IMR-90 (cell line): Measurements from ENCODE around the gene RUNX3. TPM values are rescaled to one million over a fixed set of nuclear protein-coding genes. Genes with fewer than 3 reads are reported as not detected.

Experiments used
- ATAC-seq: fragments of 200-7000 bp; cut with Tn5 transposase; 2 replicates; pipeline ENCODE4 v1.9.1; 2020; ENCODE audit warnings: low read depth, mild to moderate bottlenecking, moderate library complexity
- BruUV-seq: library from RNA; stranded (reverse); fragments of 400-500 nt; replicated peaks from 2 replicates; lab custom pipeline; 2021; lab: Mats Ljungman, UMichigan
- CTCF ChIA-PET: fragments of 300-600 bp; formaldehyde crosslinking; extraction: SDS; loops from one replicate; lab custom pipeline; 2021; ENCODE audit warnings: antibody characterized with exemption; lab: Yijun Ruan, JAX
- POLR2A ChIA-PET: fragments of 300-600 bp; sonication (Branson Sonifier 250); formaldehyde crosslinking; loops from one replicate; lab custom pipeline; 2022; ENCODE audit warnings: antibody characterized with exemption; ENCODE audit not compliant: unreplicated experiment; lab: Charles Lee
- DNase-seq: peaks from one replicate; pipeline ENCODE4 v3.0.0; 2013
- H2AFZ ChIP-seq: replicated peaks from 2 replicates; pipeline ENCODE3; 2013; ENCODE audit warnings: low read length, mild to moderate bottlenecking; ENCODE audit not compliant: poor library complexity
- H2AK5ac ChIP-seq: 2 replicates; pipeline ENCODE4 v1.6.1; 2013; ENCODE audit warnings: low read depth, low read length, inconsistent platforms
- H2AK9ac ChIP-seq: replicated peaks from 2 replicates; pipeline ENCODE3; 2013; ENCODE audit warnings: mild to moderate bottlenecking, low read depth, low read length, moderate library complexity; ENCODE audit not compliant: poor library complexity
- H2BK120ac ChIP-seq: 2 replicates; pipeline ENCODE4 v1.6.1; 2013; ENCODE audit warnings: low read depth, low read length, inconsistent platforms
- H2BK15ac ChIP-seq: 3 replicates; pipeline ENCODE4 v1.6.1; 2013; ENCODE audit warnings: low read depth, low read length, inconsistent platforms
- H2BK20ac ChIP-seq: 2 replicates; pipeline ENCODE4 v1.6.1; 2013; ENCODE audit warnings: low read depth, mild to moderate bottlenecking, inconsistent platforms, low read length, moderate library complexity
- H2BK5ac ChIP-seq: 2 replicates; pipeline ENCODE4 v1.6.1; 2013; ENCODE audit warnings: mild to moderate bottlenecking, low read depth, low read length, inconsistent platforms; ENCODE audit not compliant: poor library complexity, severe bottlenecking
- H3K14ac ChIP-seq: replicated peaks from 2 replicates; pipeline ENCODE4 v1.6.1; 2013; ENCODE audit warnings: low read depth, low read length, inconsistent platforms
- H3K18ac ChIP-seq: 2 replicates; pipeline ENCODE4 v1.6.1; 2013; ENCODE audit warnings: low read depth, low read length, control low read depth
- H3K23ac ChIP-seq: 2 replicates; pipeline ENCODE4 v1.6.1; 2013; ENCODE audit warnings: low read depth, low read length, inconsistent platforms
- H3K27ac ChIP-seq: 2 replicates; pipeline ENCODE4 v1.5.1; 2013; ENCODE audit warnings: mild to moderate bottlenecking, control low read depth, low read length; ENCODE audit not compliant: insufficient read depth
- H3K27me3 ChIP-seq: 2 replicates; pipeline ENCODE4 v1.6.1; 2013; ENCODE audit warnings: low read length; ENCODE audit not compliant: control insufficient read depth, insufficient read depth
- H3K36me3 ChIP-seq: 2 replicates; pipeline ENCODE4 v1.6.1; 2013; ENCODE audit warnings: low read length, mixed read lengths; ENCODE audit not compliant: control insufficient read depth, insufficient read depth
- H3K4ac ChIP-seq: 2 replicates; pipeline ENCODE4 v1.6.1; 2013; ENCODE audit warnings: low read depth, low read length, inconsistent platforms
- H3K4me1 ChIP-seq: 2 replicates; pipeline ENCODE4 v1.6.1; 2013; ENCODE audit warnings: low read length, mixed read lengths; ENCODE audit not compliant: control insufficient read depth, insufficient read depth
- H3K4me2 ChIP-seq: 2 replicates; pipeline ENCODE4 v1.6.1; 2013; ENCODE audit warnings: low read depth, mild to moderate bottlenecking, control low read depth, low read length, moderate library complexity
- H3K4me3 ChIP-seq: 2 replicates; pipeline ENCODE4 v1.5.1; 2013; ENCODE audit warnings: low read depth, mild to moderate bottlenecking, control low read depth, low read length, moderate library complexity; ENCODE audit not compliant: insufficient read depth
- H3K56ac ChIP-seq: 2 replicates; pipeline ENCODE4 v1.6.1; 2013; ENCODE audit warnings: low read length, inconsistent platforms; ENCODE audit not compliant: insufficient read depth; ENCODE audit errors: extremely low read depth
- H3K79me1 ChIP-seq, 2 experiments: 2 replicates each; pipeline ENCODE4 v1.6.1; 2013; ENCODE audit warnings: low read length in 2 of 2, inconsistent platforms in 1 of 2, low read depth in 1 of 2
- H3K9ac ChIP-seq: 2 replicates; pipeline ENCODE4 v1.6.1; 2013; ENCODE audit warnings: low read depth, low read length, control low read depth
- H3K9me1 ChIP-seq: 2 replicates; pipeline ENCODE4 v1.6.1; 2013; ENCODE audit warnings: low read length, inconsistent platforms; ENCODE audit not compliant: insufficient read depth
- H3K9me3 ChIP-seq: 2 replicates; pipeline ENCODE4 v1.6.1; 2013; ENCODE audit warnings: low read length; ENCODE audit not compliant: control insufficient read depth, insufficient read depth
- H4K20me1 ChIP-seq: 2 replicates; pipeline ENCODE4 v1.6.1; 2013; ENCODE audit warnings: low read length, inconsistent platforms; ENCODE audit not compliant: insufficient read depth
- H4K5ac ChIP-seq: 2 replicates; pipeline ENCODE4 v1.6.1; 2013; ENCODE audit warnings: mild to moderate bottlenecking, low read depth, low read length, control low read depth
- H4K8ac ChIP-seq, 2 experiments: 2 replicates each; pipeline ENCODE4 v1.6.1; 2013; ENCODE audit warnings: low read depth in 2 of 2, low read length in 2 of 2, control low read depth in 1 of 2, inconsistent platforms in 1 of 2
- H4K91ac ChIP-seq: 2 replicates; pipeline ENCODE4 v1.6.1; 2013; ENCODE audit warnings: low read depth, low read length, inconsistent platforms; ENCODE audit not compliant: insufficient read depth
- BHLHE40 ChIP-seq: fragments of 150-350 bp; IDR thresholded peaks from 2 replicates; pipeline ENCODE4 v1.6.1; 2016; ENCODE audit warnings: mild to moderate bottlenecking, low read depth, low read length
- CEBPB ChIP-seq: IDR thresholded peaks from 2 replicates; pipeline ENCODE4 v1.6.1; 2012; ENCODE audit warnings: low read depth, low read length, improper control_type of control experiment
- CHD1 ChIP-seq: IDR thresholded peaks from 2 replicates; pipeline ENCODE4 v1.6.1; 2012; ENCODE audit warnings: low read depth, low read length, improper control_type of control experiment
- MAFK ChIP-seq: IDR thresholded peaks from 2 replicates; pipeline ENCODE4 v1.6.1; 2012; ENCODE audit warnings: low read depth, low read length, improper control_type of control experiment
- MAZ ChIP-seq: IDR thresholded peaks from 2 replicates; pipeline ENCODE4 v1.6.1; 2012; ENCODE audit warnings: low read depth, mild to moderate bottlenecking, low read length, improper control_type of control experiment, moderate library complexity, borderline replicate concordance
- MXI1 ChIP-seq: IDR thresholded peaks from 2 replicates; pipeline ENCODE4 v1.6.1; 2012; ENCODE audit warnings: low read depth, mild to moderate bottlenecking, low read length, moderate library complexity, borderline replicate concordance
- NFE2L2 ChIP-seq: fragments of 150-350 bp; IDR thresholded peaks from 2 replicates; pipeline ENCODE4 v1.6.1; 2016; ENCODE audit warnings: low read depth, mild to moderate bottlenecking, low read length
- POLR2A ChIP-seq: IDR thresholded peaks from 2 replicates; pipeline ENCODE4 v1.6.1; 2012; ENCODE audit warnings: mild to moderate bottlenecking, low read depth, low read length
- RAD21 ChIP-seq: IDR thresholded peaks from 2 replicates; pipeline ENCODE4 v1.6.1; 2012; ENCODE audit warnings: low read length, improper control_type of control experiment
- SMC3 ChIP-seq: fragments of 150-350 bp; IDR thresholded peaks from 2 replicates; pipeline ENCODE4 v1.6.1; 2016; ENCODE audit warnings: low read depth, mild to moderate bottlenecking, antibody characterized with exemption, low read length, moderate library complexity
- WGBS, 2 experiments: methylation state at CpG; one replicate each; pipeline versions ENCODE4 v1.1.5 to v1.1.7; 2013; ENCODE audit warnings: missing lambda C conversion rate in 2 of 2; ENCODE audit not compliant: insufficient read length in 1 of 2; ENCODE audit errors: extremely low coverage in 2 of 2; 5-methylcytosine and 5-hydroxymethylcytosine counted together
- dilution Hi-C: fragments of 300-500 bp; cut with HindIII; formaldehyde crosslinking; loops from one replicate; pipeline ENCODE4 v1.14.3; 2018; ENCODE audit warnings: low sequenced_read_pairs; ENCODE audit not compliant: unreplicated experiment
- in situ Hi-C: fragments of 300-500 bp; cut with MboI; formaldehyde crosslinking; loops from 3 replicates; pipeline ENCODE4 v1.14.3; 2019; ENCODE audit warnings: low sequenced_read_pairs, inconsistent platforms, mixed read lengths
- intact Hi-C: fragments of 100-400 bp; cut with micrococcal nuclease; formaldehyde crosslinking; loops from 2 replicates; pipeline ENCODE4 v1.10.0; 2022
- polyA plus RNA-seq, 3 experiments: library from polyadenylated mRNA; depleted of rRNA; stranded (reverse); fragments of >200 nt; gene quantifications; 2 replicates each; pipeline ENCODE4 v1.2.3, GENCODE V29; 2012; ENCODE audit warnings: low replicate concordance in 1 of 3
- total RNA-seq: library from RNA; depleted of rRNA; stranded (reverse); fragments of >200 nt; gene quantifications from 2 replicates; pipeline ENCODE4 v1.2.3, GENCODE V29; 2012
- TF ChIP-seq, protein P1 (sequence below): fragments of 150-350 bp; IDR thresholded peaks from 2 replicates; pipeline ENCODE4 v1.6.1; 2016; ENCODE audit warnings: low read depth, mild to moderate bottlenecking, low read length, moderate library complexity, borderline replicate concordance
- TF ChIP-seq, protein P2 (sequence below): conservative IDR thresholded peaks from 2 replicates; pipeline ENCODE4 v1.5.1; 2012; ENCODE audit warnings: mild to moderate bottlenecking, low read depth, low read length, improper control_type of control experiment
- TF ChIP-seq, protein P3 (sequence below): fragments of 150-350 bp; IDR thresholded peaks from 2 replicates; pipeline ENCODE4 v1.6.1; 2017; ENCODE audit warnings: mild to moderate bottlenecking, antibody characterized with exemption, low read length, low read depth

The RUNX3 gene
- total and polyA plus RNA-seq, 2 of the 4 experiments (the other 2 are of a cell fraction) = 0.07 TPM; not detected in 1

DNA sequence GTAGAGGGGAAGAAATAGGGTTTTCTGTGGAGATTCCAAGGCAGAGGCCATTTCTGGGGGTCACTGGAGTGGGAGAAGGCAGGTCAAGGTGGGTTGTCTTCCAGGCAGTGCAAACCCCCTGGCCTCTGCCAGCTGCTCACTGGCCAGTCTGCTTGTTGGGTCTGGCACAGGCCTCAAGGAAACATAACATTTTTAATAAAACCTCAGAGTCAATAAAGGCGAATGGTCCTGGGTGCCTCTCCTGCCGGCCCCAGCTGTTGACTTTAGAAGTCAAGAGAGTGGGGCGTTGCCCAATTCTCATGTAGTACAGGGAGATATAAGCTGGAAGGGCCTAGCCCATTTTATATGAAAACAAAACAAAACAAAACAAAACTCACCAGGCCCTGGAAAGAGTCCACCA lies 36.6 kb downstream of the RUNX3 start:
- peaks cover 10% of the 10 kb centered on the region; the same call in 1 of the 2 replicates for H3K9me3 ChIP-seq
- H2BK15ac ChIP-seq = no peak overlapping the region
- H3K4me2 ChIP-seq = no peak overlapping the region
- H3K36me3 ChIP-seq = no peaks in the 10 kb centered on the region
- dilution Hi-C loops (no loop called here), intact Hi-C loops (no loop called here), in situ Hi-C loops (no loop called here)
- no peak overlapping the region for H2AFZ ChIP-seq
- ChIA-PET CTCF (no interaction called here), POLR2A (no interaction called here)
- H3K4ac ChIP-seq = no peak overlapping the region
- no peak overlapping the region for H3K27ac ChIP-seq
- no peak overlapping the region for H3K23ac ChIP-seq
- H4K8ac ChIP-seq = no peak overlapping the region
- DNase-seq (no peak), ATAC-seq (no peak)
- H3K4me3 ChIP-seq = no peak overlapping the region
- H3K4me1 ChIP-seq = no peaks in the 10 kb centered on the region
- no peak overlapping the region for H2BK20ac ChIP-seq
- BruUV-seq = no TSS peak
- H2AK5ac ChIP-seq = no peak overlapping the region
- no peak overlapping the region for H2BK120ac ChIP-seq
- no CpG with 5 or more reads among the region's 3 CpGs for WGBS, 2 experiments
- H4K91ac ChIP-seq = no peak overlapping the region
- no peak overlapping the region for H2BK5ac ChIP-seq
- H4K5ac ChIP-seq = no peak overlapping the region
- H4K20me1 ChIP-seq = peaks cover 5% of the 10 kb centered on the region; the same call in 1 of the 2 replicates
- no peak overlapping the region for H3K9ac ChIP-seq
- H3K18ac ChIP-seq = no peak overlapping the region
- peaks cover 21% of the 10 kb centered on the region for H3K27me3 ChIP-seq
- no peak overlapping the region for H3K14ac ChIP-seq
- no peak overlapping the region for H2AK9ac ChIP-seq
- no peak for TF ChIP-seq BHLHE40
- TF ChIP-seq CEBPB = no peak
- no peak for TF ChIP-seq POLR2A
- no peak for TF ChIP-seq RAD21
- no peak for TF ChIP-seq NFE2L2
- TF ChIP-seq MAZ = no peak
- TF ChIP-seq MAFK = no peak
- TF ChIP-seq, protein P1, sequence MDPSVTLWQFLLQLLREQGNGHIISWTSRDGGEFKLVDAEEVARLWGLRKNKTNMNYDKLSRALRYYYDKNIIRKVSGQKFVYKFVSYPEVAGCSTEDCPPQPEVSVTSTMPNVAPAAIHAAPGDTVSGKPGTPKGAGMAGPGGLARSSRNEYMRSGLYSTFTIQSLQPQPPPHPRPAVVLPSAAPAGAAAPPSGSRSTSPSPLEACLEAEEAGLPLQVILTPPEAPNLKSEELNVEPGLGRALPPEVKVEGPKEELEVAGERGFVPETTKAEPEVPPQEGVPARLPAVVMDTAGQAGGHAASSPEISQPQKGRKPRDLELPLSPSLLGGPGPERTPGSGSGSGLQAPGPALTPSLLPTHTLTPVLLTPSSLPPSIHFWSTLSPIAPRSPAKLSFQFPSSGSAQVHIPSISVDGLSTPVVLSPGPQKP = no peak
- TF ChIP-seq, protein P2, sequence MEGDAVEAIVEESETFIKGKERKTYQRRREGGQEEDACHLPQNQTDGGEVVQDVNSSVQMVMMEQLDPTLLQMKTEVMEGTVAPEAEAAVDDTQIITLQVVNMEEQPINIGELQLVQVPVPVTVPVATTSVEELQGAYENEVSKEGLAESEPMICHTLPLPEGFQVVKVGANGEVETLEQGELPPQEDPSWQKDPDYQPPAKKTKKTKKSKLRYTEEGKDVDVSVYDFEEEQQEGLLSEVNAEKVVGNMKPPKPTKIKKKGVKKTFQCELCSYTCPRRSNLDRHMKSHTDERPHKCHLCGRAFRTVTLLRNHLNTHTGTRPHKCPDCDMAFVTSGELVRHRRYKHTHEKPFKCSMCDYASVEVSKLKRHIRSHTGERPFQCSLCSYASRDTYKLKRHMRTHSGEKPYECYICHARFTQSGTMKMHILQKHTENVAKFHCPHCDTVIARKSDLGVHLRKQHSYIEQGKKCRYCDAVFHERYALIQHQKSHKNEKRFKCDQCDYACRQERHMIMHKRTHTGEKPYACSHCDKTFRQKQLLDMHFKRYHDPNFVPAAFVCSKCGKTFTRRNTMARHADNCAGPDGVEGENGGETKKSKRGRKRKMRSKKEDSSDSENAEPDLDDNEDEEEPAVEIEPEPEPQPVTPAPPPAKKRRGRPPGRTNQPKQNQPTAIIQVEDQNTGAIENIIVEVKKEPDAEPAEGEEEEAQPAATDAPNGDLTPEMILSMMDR = no peak
- TF ChIP-seq, protein P3, sequence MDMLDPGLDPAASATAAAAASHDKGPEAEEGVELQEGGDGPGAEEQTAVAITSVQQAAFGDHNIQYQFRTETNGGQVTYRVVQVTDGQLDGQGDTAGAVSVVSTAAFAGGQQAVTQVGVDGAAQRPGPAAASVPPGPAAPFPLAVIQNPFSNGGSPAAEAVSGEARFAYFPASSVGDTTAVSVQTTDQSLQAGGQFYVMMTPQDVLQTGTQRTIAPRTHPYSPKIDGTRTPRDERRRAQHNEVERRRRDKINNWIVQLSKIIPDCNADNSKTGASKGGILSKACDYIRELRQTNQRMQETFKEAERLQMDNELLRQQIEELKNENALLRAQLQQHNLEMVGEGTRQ = no peak
- TF ChIP-seq SMC3 = no peak
- TF ChIP-seq MXI1 = no peak
- no peak for TF ChIP-seq CHD1
- no peaks in the 10 kb centered on the region for H3K9me1 ChIP-seq
- no peak overlapping the region for H3K56ac ChIP-seq
- H3K79me1 ChIP-seq = no peaks in the 10 kb centered on the region
